HG03378 (cell line): ENCODE results near the gene ZNF236.
"Not testable (repeated sequence)": the region's sequence is repeated elsewhere in the genome, so short reads cannot be mapped to it uniquely, and the experiment has no call there.

ENCODE experiments used
- ATAC-seq: cut with Tn5 transposase; IDR thresholded peaks from one replicate; pipeline ENCODE4 v1.9.1; 2021; ENCODE audit warnings: mild to moderate bottlenecking, moderate library complexity; ENCODE audit not compliant: unreplicated experiment

ZNF236 gene

GRCh38 chr18:77017355-77017754 is 195.0 kb downstream of the ZNF236 start:
- no peak for ATAC-seq

- ATAC-seq: not testable (repeated sequence)
Observed at GRCh38 chr18:77018650-77019049, 196.3 kb downstream of the ZNF236 start.

- no peak for ATAC-seq
Observed at GRCh38 chr18:77019641-77020040, 197.3 kb downstream of the ZNF236 start.
